Measurements from ENCODE around the gene NFE2.
"Not testable (repeated sequence)": the region's sequence is repeated elsewhere in the genome, so short reads cannot be mapped to it uniquely, and the experiment has no call there.

NFE2 gene

GRCh38 chr12:54300732-54301427 lies at the start of gene NFE2:
Gene NFE2 (minus strand): TSS chr12:54301015. CDS start chr12:54295248, 5,767 bp downstream.
- peak; percentile 84 for DNase-seq

DNA sequence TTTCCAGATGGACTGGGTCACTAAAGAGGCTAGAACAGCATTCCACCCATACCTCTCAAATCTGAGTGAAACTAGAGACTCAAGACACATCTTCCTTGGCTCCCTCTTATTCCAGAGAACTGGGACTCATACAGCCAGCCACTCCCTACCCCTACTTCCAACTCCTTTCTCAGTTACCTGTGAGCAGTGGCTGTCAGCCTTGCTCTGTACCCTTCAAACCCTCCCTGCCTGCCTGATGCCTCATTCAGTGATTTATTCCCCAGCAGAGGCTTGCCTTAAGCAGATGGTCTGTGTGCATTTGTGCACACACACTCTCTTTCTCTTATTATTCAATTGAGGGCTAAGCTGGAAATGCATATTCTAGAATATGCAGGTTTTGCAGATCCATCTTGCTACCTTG lies 48.9 kb upstream of the NFE2 start:
- no peak for DNase-seq

DNA sequence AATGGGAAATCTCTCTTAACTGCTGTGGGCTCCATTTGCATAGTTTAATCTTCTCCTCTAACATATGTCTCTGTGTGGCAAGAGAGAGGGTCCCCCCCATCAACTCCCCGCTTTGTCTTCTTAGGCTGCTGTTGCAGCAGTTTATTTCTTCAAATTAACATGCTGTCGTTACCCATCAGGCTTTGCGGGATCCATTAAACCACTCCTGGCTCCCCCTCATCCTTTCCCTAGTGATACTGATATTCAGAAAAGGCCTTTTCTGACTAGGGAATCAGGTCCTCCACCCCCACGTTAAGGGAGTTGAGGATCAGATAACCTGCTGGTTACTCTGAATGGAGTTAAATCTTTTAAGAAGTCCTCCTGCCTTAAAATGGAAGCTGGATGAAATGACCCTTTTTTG lies 48.2 kb upstream of the NFE2 start:
- DNase-seq, result no peak

DNA sequence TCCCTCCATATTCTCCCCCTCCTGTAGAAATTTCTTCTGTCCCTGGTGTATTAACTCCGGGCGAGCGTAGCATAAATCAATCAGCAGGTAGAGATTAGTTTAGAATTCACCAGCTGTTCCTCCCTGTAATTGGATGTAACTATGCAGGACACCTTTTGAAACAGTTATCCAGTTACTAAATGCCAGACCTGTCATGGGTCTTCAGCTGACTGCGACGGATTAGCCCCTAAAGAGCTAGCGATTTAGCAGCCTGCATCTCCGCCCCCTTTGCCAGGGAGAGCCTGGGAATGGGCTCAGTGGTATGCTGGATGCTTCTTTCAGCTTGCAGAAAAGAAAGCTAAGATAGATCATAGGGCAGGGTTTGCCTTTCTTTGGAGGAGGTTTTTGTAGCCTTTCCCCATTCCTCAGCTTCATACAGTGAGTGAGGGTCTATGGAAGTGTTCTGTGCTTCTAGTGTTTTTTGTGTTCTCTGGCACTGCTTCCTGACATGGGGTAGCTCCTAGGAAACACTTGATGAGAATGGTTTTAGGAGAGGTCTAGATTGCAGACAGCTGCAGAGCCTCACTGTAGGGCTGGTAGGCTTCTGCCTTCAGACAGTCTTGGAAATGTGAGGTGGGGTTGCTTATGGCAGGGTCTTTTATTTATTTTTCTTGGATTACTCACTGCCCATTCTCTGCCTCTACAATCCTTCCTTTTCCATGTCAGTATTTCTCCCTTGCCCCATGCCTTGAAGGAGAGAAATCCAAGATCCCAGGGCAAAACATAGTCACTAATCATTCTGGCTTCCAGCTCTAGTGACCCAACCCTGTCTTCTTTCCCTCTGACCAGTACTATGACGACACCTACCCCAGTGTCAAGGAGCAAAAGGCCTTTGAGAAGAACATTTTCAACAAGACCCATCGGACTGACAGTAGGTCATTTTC lies 40.8 kb upstream of the NFE2 start:
- DNase-seq, result no peak

DNA sequence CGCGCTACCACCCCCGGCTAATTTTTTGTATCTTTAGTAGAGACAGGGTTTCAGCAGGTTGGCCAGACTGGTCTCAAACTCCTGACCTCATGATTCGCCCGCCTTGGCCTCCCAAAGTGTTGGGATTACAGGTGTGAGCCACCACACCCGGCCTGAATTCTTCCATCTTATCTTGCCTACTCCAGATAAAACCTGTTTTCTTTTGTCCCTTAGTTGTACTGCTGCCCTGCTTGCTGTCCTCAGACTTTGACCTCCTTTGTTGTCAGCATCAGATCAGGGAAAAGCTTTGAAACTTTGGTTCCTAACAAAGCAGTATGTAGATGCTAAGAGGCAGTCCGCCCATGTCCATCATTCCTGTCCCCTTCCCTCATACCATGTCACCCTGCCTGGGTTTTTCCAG lies 40.0 kb upstream of the NFE2 start:
- no peak for DNase-seq

DNA sequence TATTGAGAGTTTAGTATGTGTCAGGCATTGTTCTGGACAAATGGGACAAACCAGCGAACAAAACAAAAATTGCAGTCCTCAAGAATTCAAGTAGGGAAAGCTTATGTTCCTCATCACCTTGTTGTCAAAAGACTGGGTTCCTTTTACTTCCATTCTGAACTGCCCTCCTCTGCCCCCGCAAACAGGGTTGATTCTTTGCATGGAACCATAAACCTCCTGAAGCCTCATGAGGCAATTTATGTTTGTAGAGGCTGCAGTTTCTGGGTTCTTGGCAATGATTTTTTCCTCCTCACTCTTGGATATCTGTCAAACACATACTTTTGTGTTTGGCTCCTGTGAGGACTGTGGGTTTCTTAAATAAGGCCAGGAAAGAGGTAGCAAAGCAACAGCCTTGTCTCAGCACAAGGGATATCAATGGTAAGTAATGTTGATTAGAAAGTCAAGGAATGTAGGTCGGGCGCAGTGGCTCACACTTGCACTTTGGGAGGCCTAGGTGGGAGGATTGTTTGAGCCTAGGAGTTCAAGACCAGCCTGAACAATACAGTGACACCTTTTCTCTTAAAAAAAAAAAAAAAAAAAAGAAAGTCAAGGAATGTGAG lies 38.0 kb upstream of the NFE2 start:
- DNase-seq, result no peak

- DNase-seq, result no peak
Measured at GRCh38 chr12:54337854-54338650, 37.2 kb upstream of the NFE2 start.

DNA sequence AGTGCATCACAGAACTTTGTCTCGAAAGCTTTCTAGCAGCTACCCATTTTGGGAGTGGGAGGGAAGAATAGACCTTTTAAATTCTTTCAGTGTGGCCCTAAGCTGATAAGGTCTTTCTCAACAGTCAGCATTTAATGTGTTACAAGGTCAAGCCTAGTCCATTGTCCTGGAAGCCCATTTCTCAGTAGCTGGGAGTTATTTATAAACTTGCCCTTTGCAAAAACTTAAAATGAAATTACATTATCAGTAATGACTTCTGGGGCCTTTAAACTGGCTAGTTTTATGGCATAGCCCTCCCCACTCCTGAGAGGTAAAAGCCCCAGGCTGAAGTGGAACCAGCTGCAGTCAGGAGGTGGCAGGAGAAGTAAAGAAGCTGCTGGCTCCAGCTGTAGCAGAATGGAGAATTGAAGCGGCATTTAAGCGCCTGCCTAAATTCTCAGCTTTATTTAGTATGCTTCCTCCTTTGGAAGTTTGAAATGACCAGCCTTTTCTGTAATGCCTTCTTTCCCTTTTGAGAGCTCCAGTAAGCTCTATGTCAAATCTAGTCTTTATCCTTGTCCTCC lies 36.5 kb upstream of the NFE2 start:
- no peak for DNase-seq

DNA sequence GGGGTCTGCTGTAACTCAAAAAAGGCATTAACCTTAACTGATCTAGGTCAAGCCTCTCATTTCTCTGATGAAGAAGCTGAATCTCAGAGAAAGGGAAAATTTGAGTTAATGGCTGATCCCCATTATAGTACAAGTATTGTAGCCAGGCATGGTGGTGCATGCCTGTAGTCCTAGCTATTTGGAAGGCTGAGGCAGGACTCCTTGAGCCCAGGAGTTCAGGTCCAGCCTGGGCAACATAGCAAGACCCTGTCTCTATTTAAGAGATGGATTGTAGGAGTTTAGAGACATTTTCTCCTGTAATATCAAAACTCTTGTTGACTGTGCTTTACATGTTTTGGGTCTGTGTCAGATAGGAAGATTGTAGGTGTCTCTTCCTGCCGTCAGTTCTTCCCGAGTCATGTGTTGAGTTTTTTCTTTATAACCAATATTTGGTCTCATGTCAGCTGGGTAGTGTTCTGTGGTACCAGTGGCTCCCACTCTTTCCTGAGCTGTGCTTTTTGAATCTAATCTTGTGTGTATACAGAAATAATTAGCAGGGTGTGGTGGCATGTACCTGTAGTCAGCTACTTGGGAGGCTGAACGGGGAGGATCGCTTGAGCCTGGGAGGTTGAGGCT lies 32.7 kb upstream of the NFE2 start:
- no peak for DNase-seq

GRCh38 chr12:54331461-54331860 lies 30.6 kb upstream of the NFE2 start:
- DNase-seq, result no peak

DNA sequence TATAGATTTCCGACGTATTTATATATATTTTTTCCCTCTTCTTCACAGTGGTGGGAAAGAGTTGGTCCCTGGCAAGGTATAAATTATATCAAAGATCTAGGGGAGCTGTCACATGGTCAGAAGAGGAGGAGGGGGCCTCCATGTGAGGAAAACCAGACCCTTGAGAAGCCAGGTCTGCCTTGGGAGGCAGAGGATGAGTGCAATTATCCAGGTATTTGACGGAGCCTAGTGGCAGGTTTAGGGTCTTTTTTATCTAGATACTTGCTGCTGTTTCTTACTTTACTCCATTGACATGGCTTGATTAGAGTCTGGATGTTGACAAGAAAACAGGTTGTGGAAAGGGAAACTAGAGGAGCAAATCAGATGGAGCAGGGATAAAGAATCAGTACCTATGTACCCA lies 29.6 kb upstream of the NFE2 start:
- no peak for DNase-seq

- DNase-seq, result no peak
Measured at GRCh38 chr12:54329759-54330158, 28.9 kb upstream of the NFE2 start.

GRCh38 chr12:54328595-54329337 lies 28.0 kb upstream of the NFE2 start:
- DNase-seq, result no peak

DNA sequence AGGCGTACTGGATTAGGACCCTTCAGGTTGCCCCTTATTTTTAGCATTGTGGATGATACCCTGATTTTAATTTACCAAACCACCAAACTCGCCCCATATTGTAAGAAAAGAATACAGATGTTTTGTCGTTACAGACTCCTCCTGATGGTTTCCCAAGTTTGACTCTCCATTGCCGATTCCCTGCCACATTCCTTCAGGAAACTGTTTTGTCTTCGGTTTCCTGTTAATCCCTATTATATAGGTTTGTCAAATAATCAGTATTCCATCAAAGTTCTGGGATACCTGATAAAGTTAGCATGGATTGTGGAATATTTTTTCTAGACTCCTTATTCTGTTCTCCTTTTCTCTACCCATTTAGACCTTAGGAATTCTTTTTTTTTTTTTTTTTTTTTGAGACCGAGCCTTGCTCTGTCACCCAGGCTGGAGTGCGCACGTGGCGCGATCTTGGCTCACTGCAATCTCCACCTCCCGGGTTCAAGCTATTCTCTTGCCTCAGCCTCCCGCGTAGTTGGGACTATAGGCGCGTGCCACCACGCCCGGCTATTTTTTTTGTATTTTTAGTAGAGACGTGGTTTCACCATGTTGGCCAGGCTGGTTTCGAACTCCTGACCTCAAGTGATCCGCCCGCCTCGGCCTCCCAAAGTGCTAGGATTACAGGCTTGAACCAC lies 24.8 kb upstream of the NFE2 start:
- peak; percentile 58 for DNase-seq

GRCh38 chr12:54324617-54325441 lies 24.0 kb upstream of the NFE2 start, which contains the start of gene COPZ1:
Gene COPZ1 (plus strand): TSS chr12:54325131. CDS start chr12:54325164, 33 bp downstream.
- DNase-seq, result peak; percentile 100

GRCh38 chr12:54321363-54321762 lies 20.5 kb upstream of the NFE2 start:
- no peak for DNase-seq

DNA sequence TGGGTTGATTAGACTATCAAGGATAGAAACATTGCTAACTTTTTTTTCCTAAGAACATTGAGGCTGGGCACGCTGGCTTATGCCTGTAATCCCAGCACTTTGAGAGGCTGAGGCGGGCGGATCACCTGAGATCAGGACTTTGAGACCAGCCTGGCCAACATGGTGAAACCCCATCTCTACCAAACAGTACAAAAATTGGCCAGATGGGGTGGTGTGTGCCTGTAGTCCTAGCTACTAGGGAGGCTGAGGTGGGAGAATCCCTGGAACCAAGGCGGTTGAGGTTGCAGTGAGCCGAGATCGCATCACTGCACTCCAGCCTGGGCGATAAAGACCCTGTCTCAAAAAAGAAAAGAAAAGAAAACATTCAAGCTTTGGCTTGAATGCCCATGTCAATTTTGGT lies 11.5 kb upstream of the NFE2 start:
- DNase-seq, result not testable (repeated sequence)

GRCh38 chr12:54311051-54311450 lies 10.2 kb upstream of the NFE2 start:
- DNase-seq, result no peak

- DNase-seq, result no peak
Measured at GRCh38 chr12:54306925-54307741, 6.3 kb upstream of the NFE2 start.
